CD4-positive, alpha-beta T cell treated with Interleukin-6 at 100 ng/mL for 8 hours (primary cell): Measurements from ENCODE around the gene ARAP1.

Experiments
- DNase-seq: peaks from one replicate; pipeline ENCODE4 v3.0.0-alpha.2; 2020; ENCODE audit warnings: mixed read lengths, low spot score

Gene ARAP1

GRCh38 chr11:72762641-72763304, 10.6 kb upstream of the ARAP1 start:
- DNase-seq: no peak

GRCh38 chr11:72760539-72761405, 8.6 kb upstream of the ARAP1 start:
- no peak for DNase-seq

- no peak for DNase-seq
Observed at GRCh38 chr11:72759468-72759985, 7.3 kb upstream of the ARAP1 start.

GRCh38 chr11:72758690-72759389, 6.6 kb upstream of the ARAP1 start:
- DNase-seq: no peak

- DNase-seq: no peak
Observed at GRCh38 chr11:72758304-72758689, 6.1 kb upstream of the ARAP1 start.

- no peak for DNase-seq
Observed at GRCh38 chr11:72755713-72756285, 3.6 kb upstream of the ARAP1 start.

GRCh38 chr11:72754544-72755155, 2.4 kb upstream of the ARAP1 start:
- DNase-seq: no peak

- DNase-seq: no peak
Observed at GRCh38 chr11:72754149-72754543, 1.9 kb upstream of the ARAP1 start.

- DNase-seq: no peak
Observed at GRCh38 chr11:72753341-72754148, 1.3 kb upstream of the ARAP1 start.

GRCh38 chr11:72751116-72752087, 806 bp downstream of the ARAP1 start:
- no peak for DNase-seq

GRCh38 chr11:72750556-72751115, 1.6 kb downstream of the ARAP1 start:
- DNase-seq: no peak

- DNase-seq: no peak
Observed at GRCh38 chr11:72750086-72750485, 2.1 kb downstream of the ARAP1 start.

GRCh38 chr11:72747289-72747855, 4.8 kb downstream of the ARAP1 start:
- no peak for DNase-seq

- DNase-seq: no peak
Observed at GRCh38 chr11:72746821-72747220, 5.4 kb downstream of the ARAP1 start.

- no peak for DNase-seq
Observed at GRCh38 chr11:72745925-72746550, 6.2 kb downstream of the ARAP1 start.

- DNase-seq: no peak
Observed at GRCh38 chr11:72745511-72745910, 6.7 kb downstream of the ARAP1 start.

- DNase-seq: no peak
Observed at GRCh38 chr11:72744474-72744873, 7.7 kb downstream of the ARAP1 start.
